Subcutaneous adipose tissue (tissue), 4 donors: ENCODE data around the gene PBX2. TPM values are rescaled to one million over a fixed set of nuclear protein-coding genes. Genes with fewer than 3 reads are reported as not detected.

Source experiments
- total RNA-seq, 4 donors: library from RNA; depleted of rRNA; stranded (reverse); fragments of >200 nt; gene quantifications; one replicate each; pipeline ENCODE4 v1.1.0, GENCODE V29; 2016
- TF ChIP-seq, protein P1 (sequence below): fragments of 450-650 bp; IDR thresholded peaks from one replicate; pipeline ENCODE4 v1.5.1; 2016; ENCODE audit warnings: low read depth, mild to moderate bottlenecking, control low read depth, antibody characterized with exemption, moderate library complexity

Gene PBX2, protein sequence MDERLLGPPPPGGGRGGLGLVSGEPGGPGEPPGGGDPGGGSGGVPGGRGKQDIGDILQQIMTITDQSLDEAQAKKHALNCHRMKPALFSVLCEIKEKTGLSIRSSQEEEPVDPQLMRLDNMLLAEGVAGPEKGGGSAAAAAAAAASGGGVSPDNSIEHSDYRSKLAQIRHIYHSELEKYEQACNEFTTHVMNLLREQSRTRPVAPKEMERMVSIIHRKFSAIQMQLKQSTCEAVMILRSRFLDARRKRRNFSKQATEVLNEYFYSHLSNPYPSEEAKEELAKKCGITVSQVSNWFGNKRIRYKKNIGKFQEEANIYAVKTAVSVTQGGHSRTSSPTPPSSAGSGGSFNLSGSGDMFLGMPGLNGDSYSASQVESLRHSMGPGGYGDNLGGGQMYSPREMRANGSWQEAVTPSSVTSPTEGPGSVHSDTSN
- total RNA-seq: 10 to 100 TPM; 26.9 to 40.9 (median 33.7) TPM

DNA sequence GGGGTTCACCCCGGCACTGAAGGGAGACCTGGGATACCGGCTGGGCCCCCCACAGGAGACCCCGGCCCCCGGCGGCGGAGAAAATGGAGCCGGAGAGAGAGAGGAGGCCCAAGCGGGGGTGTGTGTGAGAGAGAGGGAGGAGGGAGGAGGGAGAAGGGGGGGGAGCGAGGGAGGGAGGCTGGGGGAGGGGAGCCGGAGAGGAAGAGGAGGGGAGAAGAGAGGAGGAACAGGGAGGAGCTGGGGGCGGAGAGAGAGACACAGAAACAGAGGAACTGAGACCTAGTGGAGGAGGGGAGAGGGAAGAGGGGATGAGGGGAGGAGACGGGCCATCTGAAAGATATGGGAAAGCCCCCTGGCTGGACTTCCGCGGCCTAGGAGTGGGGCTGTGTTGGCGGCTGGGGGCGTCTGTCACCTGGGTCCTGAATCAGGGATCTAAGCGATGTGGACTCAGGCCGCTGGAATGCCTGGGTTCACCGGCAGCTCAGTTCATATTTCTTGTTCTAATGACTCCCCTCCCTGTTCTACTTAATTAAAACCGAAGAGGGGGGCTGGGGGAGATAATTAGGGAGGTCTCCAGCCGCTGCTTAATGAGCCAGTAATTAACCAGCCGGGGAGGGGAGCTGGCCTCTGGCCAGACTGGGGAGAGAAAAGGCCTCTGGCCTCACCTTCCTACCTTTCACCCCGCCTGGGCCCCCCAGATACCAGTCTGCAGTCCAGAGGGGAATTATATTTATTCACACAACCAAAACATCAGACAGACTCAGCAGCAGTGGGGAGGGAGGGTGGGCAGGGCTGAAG, at the start of gene PBX2:
Gene PBX2 (minus strand): TSS at position 149 of the 798 bp plus-strand sequence. CDS start 287 bp downstream, outside the sequence.
- TF ChIP-seq, protein P1, sequence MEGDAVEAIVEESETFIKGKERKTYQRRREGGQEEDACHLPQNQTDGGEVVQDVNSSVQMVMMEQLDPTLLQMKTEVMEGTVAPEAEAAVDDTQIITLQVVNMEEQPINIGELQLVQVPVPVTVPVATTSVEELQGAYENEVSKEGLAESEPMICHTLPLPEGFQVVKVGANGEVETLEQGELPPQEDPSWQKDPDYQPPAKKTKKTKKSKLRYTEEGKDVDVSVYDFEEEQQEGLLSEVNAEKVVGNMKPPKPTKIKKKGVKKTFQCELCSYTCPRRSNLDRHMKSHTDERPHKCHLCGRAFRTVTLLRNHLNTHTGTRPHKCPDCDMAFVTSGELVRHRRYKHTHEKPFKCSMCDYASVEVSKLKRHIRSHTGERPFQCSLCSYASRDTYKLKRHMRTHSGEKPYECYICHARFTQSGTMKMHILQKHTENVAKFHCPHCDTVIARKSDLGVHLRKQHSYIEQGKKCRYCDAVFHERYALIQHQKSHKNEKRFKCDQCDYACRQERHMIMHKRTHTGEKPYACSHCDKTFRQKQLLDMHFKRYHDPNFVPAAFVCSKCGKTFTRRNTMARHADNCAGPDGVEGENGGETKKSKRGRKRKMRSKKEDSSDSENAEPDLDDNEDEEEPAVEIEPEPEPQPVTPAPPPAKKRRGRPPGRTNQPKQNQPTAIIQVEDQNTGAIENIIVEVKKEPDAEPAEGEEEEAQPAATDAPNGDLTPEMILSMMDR: no peak

DNA sequence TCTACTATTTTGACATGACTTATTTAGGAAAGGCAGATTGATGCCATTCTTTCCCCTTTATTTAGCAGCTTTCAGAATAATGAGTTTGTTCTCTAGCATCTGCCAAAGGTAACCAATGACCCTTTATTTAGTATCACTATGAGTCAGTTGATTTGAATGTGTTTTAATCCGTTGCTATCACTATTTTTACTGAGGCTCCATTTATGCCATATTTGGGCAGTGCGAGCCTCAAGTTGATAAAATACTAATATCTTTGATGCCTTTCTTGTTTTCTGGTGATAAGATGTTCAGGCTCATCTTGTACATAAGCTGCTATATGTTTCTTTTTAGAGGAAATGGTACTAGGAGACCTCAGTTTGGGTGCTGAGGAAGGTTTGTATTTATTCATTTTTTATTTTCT, 49.5 kb upstream of the PBX2 start:
- TF ChIP-seq, protein P1: no peak

DNA sequence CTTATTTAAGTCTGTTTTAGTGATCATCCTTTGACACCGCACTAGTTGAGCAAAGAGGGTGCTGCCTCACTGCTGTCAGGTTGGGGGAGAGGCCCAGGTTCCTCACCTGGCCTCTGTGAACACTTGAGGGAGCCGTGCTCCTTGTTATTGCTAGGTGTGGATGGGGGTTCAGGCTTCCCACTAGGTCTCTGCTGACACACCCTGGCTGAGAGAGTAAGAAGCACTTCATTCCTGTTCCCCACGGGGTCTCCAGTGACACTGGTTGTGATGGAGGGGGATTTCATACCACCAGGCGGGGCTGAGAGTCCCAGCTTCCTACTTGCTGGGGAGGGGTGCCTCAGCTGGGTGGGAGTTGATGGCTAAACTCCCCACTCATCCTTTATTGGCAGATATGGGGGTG, 44.9 kb upstream of the PBX2 start:
- TF ChIP-seq, protein P1: no peak

DNA sequence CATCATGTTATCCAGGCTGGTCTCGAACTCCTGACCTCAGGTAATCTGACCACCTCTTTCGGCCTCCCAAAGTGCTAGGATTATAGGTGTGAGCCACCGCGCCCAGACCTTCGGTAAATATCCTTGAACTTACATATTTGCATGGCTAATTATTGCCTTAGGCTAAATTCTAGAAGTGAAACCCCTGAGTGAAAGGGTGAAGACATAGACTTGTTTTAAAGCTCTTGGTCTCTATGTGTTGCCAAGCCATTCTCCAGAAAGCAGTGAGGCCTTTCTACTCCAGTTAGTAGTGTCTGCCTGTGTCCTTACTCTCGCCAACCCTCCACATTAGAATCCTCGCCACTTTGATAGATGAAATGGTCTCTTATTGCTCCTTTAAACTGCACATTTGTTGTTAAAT, 36.4 kb upstream of the PBX2 start:
- TF ChIP-seq, protein P1: no peak

DNA sequence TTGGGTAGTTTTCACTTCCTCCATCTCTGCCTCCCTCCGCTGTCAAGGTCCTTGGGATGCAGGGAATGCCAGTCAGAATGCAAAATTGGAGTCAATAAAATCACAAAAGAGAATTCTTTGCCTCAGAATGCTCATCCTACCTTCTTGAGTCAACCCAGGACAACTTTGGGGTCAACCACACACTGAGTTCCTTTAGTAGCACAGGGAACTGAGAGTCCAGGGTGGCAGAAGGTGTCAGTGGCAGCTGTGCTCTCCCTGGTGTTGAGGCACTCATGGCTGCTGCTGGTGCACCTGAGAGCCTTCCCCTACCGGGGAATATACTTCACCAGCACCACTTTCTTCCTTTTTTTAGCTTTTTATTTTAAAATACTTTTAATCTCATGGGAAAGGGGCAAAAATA, 34.7 kb upstream of the PBX2 start:
- TF ChIP-seq, protein P1: no peak

DNA sequence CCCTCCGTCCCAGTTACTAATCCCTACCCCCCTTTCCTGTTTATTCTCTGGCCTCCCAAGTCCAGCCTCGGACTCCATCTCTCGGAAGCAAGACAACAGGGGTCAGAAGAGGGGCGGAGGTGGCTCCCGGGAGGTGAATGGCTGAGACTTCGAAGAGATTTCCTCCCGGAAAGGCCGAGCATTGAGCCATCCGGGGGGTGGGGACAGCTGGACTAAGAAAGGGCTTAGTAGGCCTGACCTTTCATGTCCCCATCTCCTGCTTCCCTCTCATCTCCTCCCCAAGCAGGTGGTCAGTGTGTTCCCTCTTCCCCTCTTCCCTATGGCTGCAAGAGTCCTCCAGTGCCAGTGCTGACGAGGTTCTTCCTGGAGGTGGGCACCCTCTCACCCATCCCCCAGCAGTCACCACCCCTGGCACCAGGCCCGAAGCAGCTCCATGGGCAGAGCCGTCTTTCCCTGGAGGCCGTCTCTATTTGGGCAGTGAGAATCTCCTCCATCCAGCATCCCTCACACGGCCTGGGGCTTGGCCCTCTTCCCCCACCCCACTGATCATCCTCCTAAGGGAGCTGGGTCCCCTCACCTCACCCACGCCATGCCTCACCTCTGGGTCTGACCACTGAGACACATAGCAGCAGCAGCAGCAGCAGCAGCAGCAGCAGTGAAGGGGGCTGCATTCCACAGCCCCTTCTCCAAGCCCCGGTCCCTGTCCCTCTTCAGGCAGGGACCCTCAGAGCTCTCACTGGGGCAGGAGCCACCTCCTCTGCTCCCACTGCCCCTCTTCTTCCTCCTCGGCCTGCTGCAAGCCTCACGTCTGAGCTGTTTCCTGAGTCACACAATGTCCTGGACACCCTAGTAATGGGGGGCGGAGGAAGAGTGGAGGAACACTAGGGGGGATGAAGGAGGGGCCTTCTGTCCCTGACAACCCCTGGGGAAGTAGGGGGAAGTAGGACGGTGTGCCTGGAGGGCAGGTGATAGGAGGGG, 33.5 kb upstream of the PBX2 start, which contains the start of gene NOTCH4:
Gene NOTCH4 (minus strand): TSS at position 810 of the 978 bp plus-strand sequence. CDS start 139 bp downstream, at position 671.
- TF ChIP-seq, protein P1: no peak
